Heart left ventricle (tissue), 13 donors: ENCODE measurements around the gene CTAGE1.

Experiments used
- POLR2A ChIP-seq, 2 donors: fragments of 450-650 bp; IDR thresholded peaks; one replicate each; pipeline ENCODE4 v1.6.1; 2017; ENCODE audit warnings: antibody characterized with exemption in 2 of 2, mild to moderate bottlenecking in 2 of 2, moderate library complexity in 2 of 2
- TF ChIP-seq, protein P1 (sequence below), 12 donors: fragments of 200-600 bp; sonication (generic) in 4 of 12; IDR thresholded peaks; one replicate each; pipeline versions ENCODE4 v1.5.0 to v1.8.0; 2018 to 2022; ENCODE audit warnings: antibody characterized with exemption in 12 of 12, mild to moderate bottlenecking in 5 of 12
- donor health status: ischemic (EF 13 %, LVEDD 7.1; RV severe dilation, severe dysfunction).
- donor health status: DM: no; HTN: yes; CAD: no.
- donor health status: DM: no; HTN: no; CAD: no.
- donor health status: ischemic (EF 25% LVEDD 6.9; RV normal size, moderate dysfunction).
- donor health status: ischemic (EF 25% LVEDD 5.7; RV mildly dilated, moderate dysfunction).
- donor health status: ischemic (EF 35%, LVEDD 5.7; RV mildly dilated, moderate dysfunction).
- donor health status: nonischemic (EF 11% LVEDD 7.7; RV severe dilation, severe dysfunction).
- donor health status: DM: yes; HTN: yes; CAD: no.
- donor health status: PGD.
- donor health status: ischemic (EF 29% LVEDD 5.4; RV normal size, mild dysfunction).
- donor health status: nonischemic (EF 23%, LVEDD 6.1; RV moderate dilation, normal function).

GRCh38 chr18:22387787-22388186 is 29.9 kb downstream of the CTAGE1 start:
- TF ChIP-seq, protein P1, sequence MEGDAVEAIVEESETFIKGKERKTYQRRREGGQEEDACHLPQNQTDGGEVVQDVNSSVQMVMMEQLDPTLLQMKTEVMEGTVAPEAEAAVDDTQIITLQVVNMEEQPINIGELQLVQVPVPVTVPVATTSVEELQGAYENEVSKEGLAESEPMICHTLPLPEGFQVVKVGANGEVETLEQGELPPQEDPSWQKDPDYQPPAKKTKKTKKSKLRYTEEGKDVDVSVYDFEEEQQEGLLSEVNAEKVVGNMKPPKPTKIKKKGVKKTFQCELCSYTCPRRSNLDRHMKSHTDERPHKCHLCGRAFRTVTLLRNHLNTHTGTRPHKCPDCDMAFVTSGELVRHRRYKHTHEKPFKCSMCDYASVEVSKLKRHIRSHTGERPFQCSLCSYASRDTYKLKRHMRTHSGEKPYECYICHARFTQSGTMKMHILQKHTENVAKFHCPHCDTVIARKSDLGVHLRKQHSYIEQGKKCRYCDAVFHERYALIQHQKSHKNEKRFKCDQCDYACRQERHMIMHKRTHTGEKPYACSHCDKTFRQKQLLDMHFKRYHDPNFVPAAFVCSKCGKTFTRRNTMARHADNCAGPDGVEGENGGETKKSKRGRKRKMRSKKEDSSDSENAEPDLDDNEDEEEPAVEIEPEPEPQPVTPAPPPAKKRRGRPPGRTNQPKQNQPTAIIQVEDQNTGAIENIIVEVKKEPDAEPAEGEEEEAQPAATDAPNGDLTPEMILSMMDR (IDR thresholded peaks at IDR 0.05), result no peak
- no peak for TF ChIP-seq POLR2A (IDR thresholded peaks at IDR 0.05)
